GM19397 (cell line): ENCODE results near the gene PPP1R2.
A peak's percentile ranks its signal among the peaks of the same experiment; 100 is the strongest.
"Not testable (repeated sequence)": the region's sequence is repeated elsewhere in the genome, so short reads cannot be mapped to it uniquely, and the experiment has no call there.

Experiments used
- ATAC-seq: cut with Tn5 transposase; IDR thresholded peaks from one replicate; pipeline ENCODE4 v1.9.1; 2021; ENCODE audit warnings: mild to moderate bottlenecking, moderate library complexity; ENCODE audit not compliant: unreplicated experiment

PPP1R2 gene

GRCh38 chr3:195542698-195543499 lies at the start of gene PPP1R2:
PPP1R2 (minus strand) TSS chr3:195543325; CDS start chr3:195543025, 300 bp downstream.
- ATAC-seq: peak; percentile 86

GRCh38 chr3:195591852-195592251 lies 48.7 kb upstream of the PPP1R2 start:
- ATAC-seq: no peak

GRCh38 chr3:195591220-195591619 lies 48.1 kb upstream of the PPP1R2 start:
- ATAC-seq: no peak

DNA sequence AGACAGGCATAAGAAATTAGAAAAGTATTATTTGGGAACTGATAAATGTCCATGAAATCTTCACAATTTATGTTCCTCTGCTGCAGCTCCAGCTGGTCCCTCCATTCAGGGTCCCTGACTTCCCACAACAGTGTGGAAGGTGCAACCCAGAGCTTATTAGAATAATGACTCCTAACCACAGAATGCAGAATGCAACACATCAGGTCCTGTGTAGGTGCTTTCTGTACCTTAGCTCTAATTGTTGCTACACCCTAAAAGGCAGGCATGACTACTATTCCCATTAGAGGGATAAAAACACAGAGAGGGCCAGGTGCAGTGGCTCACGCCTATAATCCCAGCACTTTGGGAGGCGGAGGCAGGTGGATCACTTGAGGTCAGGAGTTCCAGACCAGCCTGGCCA lies 47.3 kb upstream of the PPP1R2 start:
- not testable (repeated sequence) for ATAC-seq

DNA sequence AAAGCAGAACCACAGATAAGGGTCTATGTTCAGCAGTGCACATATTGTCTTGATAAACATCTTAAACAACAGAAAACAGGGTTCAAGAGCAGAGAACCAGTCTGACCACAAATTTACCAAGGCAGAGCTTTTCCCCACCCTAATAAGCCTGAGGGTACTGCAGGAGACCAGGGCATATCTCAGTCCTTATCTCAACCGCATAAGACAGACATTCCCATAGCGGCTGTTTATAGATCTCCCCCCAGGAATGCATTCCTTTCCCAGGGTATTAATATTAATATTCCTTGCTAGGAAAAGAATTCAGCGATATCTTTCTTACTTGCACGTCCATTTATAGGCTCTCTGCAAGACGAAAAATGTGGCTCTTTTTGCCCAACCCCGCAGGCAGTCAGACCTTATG lies 46.7 kb upstream of the PPP1R2 start:
- ATAC-seq: not testable (repeated sequence)

DNA sequence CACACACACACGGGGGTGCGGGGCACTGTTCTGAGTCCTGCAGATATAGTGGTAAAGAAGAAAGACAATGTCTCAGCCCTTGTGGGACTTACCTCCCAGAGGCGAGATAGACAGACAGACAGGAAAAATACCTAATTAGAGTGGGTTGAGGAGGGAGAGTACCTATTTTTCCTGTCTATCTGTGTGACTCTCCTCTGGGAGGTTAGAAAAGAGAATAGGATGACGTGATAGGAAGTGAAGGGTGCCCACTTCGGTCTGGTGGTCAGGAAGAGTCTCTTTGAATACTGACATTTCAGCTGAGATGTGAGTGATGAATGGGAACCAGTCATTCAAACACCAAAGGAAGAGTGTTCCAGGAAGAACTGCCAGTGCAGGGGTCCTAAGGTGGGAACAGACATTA lies 44.7 kb upstream of the PPP1R2 start:
- no peak for ATAC-seq

GRCh38 chr3:195587406-195587805 lies 44.3 kb upstream of the PPP1R2 start:
- no peak for ATAC-seq

GRCh38 chr3:195584543-195584870 lies 41.4 kb upstream of the PPP1R2 start:
- no peak for ATAC-seq

GRCh38 chr3:195583831-195584542 lies 40.9 kb upstream of the PPP1R2 start, which contains the start of gene APOD:
APOD (minus strand) TSS chr3:195583940; CDS start chr3:195579461, 4,479 bp downstream.
- ATAC-seq: no peak

DNA sequence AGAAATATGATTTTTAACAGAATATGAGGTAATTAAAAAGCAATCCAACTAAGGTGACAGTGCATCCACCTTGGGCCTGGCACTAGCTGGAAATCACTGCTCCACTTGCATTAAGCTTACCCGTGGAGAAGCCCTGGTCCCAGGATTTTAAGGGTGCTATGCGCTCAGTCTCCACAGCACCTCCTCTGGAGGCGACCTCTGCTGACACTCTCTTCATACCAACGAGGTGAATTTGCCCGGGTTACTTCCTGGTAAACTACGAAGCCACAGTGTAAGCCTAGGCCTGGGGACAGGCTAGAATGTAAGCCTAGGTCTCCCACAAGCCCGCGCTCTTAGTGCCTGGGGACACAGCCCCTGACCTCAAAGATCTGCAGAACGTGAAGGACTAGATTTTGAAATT lies 39.8 kb upstream of the PPP1R2 start:
- no peak for ATAC-seq

- no peak for ATAC-seq
Measured at GRCh38 chr3:195580744-195581443, 37.8 kb upstream of the PPP1R2 start.

DNA sequence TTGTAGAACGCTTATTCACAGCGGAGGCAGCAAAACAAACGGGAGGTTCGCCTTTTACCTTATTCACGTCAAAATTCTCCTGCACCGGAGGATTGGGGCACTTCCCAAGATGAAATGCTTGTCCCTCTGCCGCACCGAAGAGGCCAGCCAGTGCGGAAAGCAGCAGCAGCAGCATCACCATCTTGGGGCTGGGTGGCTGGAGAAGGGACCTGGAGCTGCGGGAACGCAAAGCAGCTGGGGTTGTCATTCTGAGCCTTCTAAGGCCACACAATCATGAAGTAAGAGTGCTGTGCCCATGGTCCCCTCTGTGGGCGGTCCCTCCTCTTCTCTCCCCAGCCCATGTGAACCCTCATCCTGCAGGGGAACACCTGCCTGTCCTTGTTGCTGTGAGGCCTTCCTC lies 36.2 kb upstream of the PPP1R2 start:
- ATAC-seq: no peak

- no peak for ATAC-seq
Measured at GRCh38 chr3:195578565-195578964, 35.4 kb upstream of the PPP1R2 start.

DNA sequence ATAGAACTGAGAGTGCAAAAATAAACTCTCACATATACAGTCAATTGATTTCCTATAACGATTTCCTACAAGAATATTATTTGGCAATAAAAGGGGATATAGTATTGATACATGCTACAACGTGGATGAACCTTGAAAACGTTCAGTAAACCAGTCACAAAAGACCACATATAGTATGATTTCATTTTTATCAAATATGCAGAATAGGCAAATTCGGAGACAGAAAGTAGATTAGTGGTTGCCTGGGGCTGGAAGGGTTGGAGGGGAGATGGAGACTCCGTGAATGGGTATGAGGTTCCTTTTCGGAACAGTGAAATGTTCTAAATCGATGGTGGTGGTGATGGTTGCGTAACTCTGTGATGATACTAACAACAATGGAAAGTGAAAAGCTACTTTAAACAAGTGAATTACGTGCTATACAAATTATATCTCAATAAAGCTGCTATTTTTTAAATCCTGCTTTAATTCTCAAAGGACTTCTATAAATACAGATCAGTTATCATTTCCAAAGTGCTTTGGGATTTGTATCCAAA lies 34.6 kb upstream of the PPP1R2 start:
- ATAC-seq: no peak

DNA sequence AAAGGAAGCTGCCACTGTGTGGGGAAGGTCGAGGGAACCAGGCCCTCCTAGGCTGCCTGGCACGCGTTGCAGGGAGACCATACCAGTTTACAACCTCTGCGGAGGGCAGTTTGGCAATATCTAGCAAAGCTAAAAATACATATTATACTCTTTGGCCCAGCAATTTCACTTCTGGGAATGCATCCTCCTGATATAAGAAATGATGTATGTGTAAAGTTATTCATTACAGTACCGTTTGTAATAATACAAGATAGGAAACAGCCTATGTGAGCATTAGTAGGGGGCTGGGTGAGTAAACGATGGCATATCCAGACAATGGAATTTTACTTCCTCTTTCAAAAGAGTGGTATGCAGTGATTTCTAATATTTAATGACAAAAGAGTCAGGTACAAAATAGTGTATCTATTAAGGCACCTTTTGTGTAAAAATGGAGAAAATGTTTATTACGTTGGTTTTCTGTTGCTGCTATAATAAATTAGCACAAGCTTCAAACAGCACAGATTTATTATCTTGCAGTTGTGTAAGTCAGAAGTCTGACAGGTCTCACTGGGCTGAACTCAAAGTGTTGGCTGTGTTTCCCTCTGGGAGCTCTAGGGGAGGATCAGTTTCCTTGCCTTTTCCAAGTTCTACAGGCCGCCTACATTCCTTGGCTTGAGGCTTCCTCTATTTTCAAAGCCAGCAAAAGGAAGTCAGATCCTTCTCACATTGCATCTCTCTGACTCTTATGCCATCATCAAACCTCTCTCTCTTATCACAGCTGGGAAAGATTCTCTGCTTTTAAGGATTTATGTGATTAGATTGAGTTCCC lies 31.6 kb upstream of the PPP1R2 start:
- ATAC-seq: no peak

- no peak for ATAC-seq
Measured at GRCh38 chr3:195573611-195574496, 30.7 kb upstream of the PPP1R2 start.

DNA sequence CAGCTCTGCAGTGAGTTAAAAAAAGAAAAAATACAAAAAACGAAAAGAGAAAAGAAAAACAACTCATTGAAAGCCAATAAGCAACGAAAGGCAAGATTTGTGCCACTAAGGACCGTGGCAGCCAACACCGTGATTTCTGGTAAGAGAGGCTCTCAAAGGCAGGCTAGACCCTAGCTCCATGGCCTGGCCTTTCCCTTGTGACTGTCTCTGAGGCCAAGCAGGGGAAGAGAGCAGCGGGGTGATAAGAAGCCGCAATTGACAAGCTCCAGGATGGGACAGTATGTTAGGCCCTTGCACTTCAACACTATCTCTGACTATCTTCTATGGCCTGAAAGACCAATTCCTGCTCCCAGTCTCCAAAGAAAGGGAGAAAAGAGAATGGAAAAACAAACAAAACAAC lies 28.2 kb upstream of the PPP1R2 start:
- ATAC-seq: no peak

- no peak for ATAC-seq
Measured at GRCh38 chr3:195570912-195571311, 27.8 kb upstream of the PPP1R2 start.

DNA sequence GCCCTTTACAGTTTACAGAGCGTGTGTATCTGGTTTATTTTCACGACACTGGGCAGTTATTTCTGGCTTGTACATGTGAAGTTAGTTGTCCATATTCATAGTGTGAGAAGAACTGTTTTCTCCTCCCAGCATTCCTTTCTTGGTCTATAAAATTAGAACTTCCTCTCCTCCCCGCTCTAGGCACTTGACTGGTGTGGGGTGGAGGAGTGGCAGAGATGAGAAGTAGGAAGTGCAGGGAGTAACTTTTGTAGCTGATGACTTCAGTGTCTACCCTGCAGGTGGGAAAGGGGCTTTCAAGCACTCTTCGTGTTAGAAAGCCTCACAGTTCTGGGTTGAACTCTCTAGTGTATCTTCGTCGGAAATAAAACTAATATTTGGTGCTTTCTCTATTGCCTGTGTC lies 27.2 kb upstream of the PPP1R2 start:
- no peak for ATAC-seq

DNA sequence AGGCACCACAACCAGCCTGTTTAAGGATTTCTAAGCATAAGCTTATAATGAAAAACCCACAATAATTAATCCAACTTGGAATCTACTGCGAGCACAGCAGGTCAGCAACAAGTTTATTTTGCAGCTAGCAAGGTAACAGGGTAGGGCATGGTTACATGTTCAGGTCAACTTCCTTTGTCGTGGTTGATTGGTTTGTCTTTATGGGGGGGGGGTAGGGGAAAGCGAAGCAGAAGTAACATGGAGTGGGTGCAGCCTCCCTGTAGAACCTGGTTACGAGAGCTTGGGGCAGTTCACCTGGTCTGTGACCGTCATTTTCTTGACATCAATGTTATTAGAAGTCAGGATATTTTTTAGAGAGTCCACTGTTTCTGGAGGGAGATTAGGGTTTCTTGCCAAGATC lies 25.5 kb upstream of the PPP1R2 start:
- ATAC-seq: no peak
